Caki2 (cell line): ENCODE measurements around the gene STXBP1. TPM values are rescaled to one million over a fixed set of nuclear protein-coding genes. Genes with fewer than 3 reads are reported as not detected.

Experiments
- DNase-seq: peaks from one replicate; pipeline ENCODE4 v3.0.0-alpha.2; 2015; ENCODE audit warnings: low read depth
- in situ Hi-C: cut with HindIII; loops from 2 replicates; pipeline ENCODE4 v1.10.0; 2016; ENCODE audit warnings: low sequenced_read_pairs, low pct_unique_long_range_greater_than_20kb, mixed read lengths
- total RNA-seq: library from RNA; depleted of rRNA; stranded (reverse); fragments of >200 nt; shearing (Covaris generic); gene quantifications from 2 replicates; pipeline ENCODE4 v1.2.3, GENCODE V29; 2014; ENCODE audit warnings: low replicate concordance

Gene STXBP1
- total RNA-seq, 1 experiment from 2014 or later: 1.2 TPM

- DNase-seq: no peak
- in situ Hi-C loops: no loop called here
These were observed 25.3 kb downstream of the STXBP1 start for GRCh38 chr9:127637322-127637847.

GRCh38 chr9:127640908-127641545, 28.9 kb downstream of the STXBP1 start:
- in situ Hi-C loops: no loop called here
- DNase-seq: no peak

GRCh38 chr9:127642082-127642740, 30.1 kb downstream of the STXBP1 start:
- no peak for DNase-seq
- in situ Hi-C loops: no loop called here

GRCh38 chr9:127644146-127644827, 32.2 kb downstream of the STXBP1 start:
- in situ Hi-C loops: no loop called here
- DNase-seq: no peak

GRCh38 chr9:127644943-127645342, 32.9 kb downstream of the STXBP1 start:
- DNase-seq: no peak
- in situ Hi-C loops: no loop called here

GRCh38 chr9:127647451-127647850, 35.4 kb downstream of the STXBP1 start:
- in situ Hi-C loops: no loop called here
- DNase-seq: no peak

GRCh38 chr9:127650518-127650917, 38.4 kb downstream of the STXBP1 start:
- in situ Hi-C loops: no loop called here
- no peak for DNase-seq

- DNase-seq: no peak
- in situ Hi-C loops: no loop called here
These were observed 39.9 kb downstream of the STXBP1 start for GRCh38 chr9:127651697-127652610.

- DNase-seq: no peak
- in situ Hi-C loops: no loop called here
These were observed 40.7 kb downstream of the STXBP1 start for GRCh38 chr9:127652733-127653132.

- in situ Hi-C loops: no loop called here
- no peak for DNase-seq
These were observed 42.5 kb downstream of the STXBP1 start for GRCh38 chr9:127654619-127655018.

- in situ Hi-C loops: no loop called here
- no peak for DNase-seq
These were observed 46.4 kb downstream of the STXBP1 start for GRCh38 chr9:127658428-127658827.

- in situ Hi-C loops: no loop called here
- no peak for DNase-seq
These were observed 49.0 kb downstream of the STXBP1 start for GRCh38 chr9:127660886-127661741.

- DNase-seq: no peak
- in situ Hi-C loops: no loop called here
These were observed 50.5 kb downstream of the STXBP1 start for GRCh38 chr9:127662617-127663016.

GRCh38 chr9:127664324-127664677, 52.2 kb downstream of the STXBP1 start:
- in situ Hi-C loops: no loop called here
- DNase-seq: no peak

GRCh38 chr9:127664678-127665507, 52.8 kb downstream of the STXBP1 start:
- DNase-seq: no peak
- in situ Hi-C loops: no loop called here

GRCh38 chr9:127667127-127667844, 55.2 kb downstream of the STXBP1 start:
- no peak for DNase-seq
- in situ Hi-C loops: no loop called here
